LNCaP clone FGC (cell line): Measurements from ENCODE around the gene CMIP.

Experiments
- DNase-seq: peaks from one replicate; pipeline ENCODE4 v3.0.0-alpha.2; 2011; ENCODE audit warnings: low read depth
- H3K4me3 ChIP-seq: 2 replicates; pipeline ENCODE4 v1.5.1; 2011; ENCODE audit warnings: mild to moderate bottlenecking, low read depth, low read length, control low read depth
- TF ChIP-seq, protein P1 (sequence below): IDR thresholded peaks from 2 replicates; pipeline ENCODE4 v1.5.1; 2012; ENCODE audit warnings: mild to moderate bottlenecking; ENCODE audit not compliant: control insufficient read depth, insufficient read depth; ENCODE audit errors: extremely low read depth

The CMIP gene

DNA sequence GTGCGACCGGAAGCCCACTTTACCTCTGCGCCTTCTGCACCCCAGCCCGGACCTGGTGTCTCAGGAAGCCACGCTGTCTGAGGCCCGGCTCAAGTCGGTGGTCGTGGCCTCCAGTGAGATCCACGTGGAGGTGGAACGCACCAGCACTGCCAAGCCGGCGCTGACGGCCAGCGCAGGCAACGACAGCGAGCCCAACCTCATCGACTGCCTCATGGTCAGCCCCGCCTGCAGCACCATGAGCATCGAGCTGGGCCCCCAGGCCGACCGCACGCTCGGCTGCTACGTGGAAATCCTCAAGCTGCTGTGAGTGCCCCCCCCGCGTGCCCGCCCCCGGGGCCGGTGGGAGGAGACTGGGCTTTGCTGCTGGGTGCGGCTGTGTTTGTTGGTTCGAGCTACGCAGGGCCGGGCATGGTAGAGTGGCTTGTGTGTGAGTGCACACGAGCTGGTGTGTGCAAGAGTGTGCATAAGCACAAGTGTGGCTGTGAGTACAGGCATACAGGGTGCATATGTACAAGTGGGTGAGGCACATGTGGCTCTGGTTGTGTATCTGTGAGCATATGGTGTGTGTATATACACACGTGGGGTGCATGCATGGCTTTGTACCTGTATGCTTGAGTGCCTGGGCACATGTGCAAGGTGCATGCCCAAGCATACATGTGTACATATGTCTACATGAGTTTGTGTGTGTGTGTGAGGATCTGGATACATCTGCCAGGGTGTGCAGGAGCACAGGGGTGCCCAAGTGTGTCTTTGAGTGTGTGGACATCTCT is 233.9 kb downstream of the CMIP start:
- TF ChIP-seq, protein P1, sequence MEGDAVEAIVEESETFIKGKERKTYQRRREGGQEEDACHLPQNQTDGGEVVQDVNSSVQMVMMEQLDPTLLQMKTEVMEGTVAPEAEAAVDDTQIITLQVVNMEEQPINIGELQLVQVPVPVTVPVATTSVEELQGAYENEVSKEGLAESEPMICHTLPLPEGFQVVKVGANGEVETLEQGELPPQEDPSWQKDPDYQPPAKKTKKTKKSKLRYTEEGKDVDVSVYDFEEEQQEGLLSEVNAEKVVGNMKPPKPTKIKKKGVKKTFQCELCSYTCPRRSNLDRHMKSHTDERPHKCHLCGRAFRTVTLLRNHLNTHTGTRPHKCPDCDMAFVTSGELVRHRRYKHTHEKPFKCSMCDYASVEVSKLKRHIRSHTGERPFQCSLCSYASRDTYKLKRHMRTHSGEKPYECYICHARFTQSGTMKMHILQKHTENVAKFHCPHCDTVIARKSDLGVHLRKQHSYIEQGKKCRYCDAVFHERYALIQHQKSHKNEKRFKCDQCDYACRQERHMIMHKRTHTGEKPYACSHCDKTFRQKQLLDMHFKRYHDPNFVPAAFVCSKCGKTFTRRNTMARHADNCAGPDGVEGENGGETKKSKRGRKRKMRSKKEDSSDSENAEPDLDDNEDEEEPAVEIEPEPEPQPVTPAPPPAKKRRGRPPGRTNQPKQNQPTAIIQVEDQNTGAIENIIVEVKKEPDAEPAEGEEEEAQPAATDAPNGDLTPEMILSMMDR, result no peak
- no peak overlapping the region for H3K4me3 ChIP-seq
- no peak for DNase-seq

DNA sequence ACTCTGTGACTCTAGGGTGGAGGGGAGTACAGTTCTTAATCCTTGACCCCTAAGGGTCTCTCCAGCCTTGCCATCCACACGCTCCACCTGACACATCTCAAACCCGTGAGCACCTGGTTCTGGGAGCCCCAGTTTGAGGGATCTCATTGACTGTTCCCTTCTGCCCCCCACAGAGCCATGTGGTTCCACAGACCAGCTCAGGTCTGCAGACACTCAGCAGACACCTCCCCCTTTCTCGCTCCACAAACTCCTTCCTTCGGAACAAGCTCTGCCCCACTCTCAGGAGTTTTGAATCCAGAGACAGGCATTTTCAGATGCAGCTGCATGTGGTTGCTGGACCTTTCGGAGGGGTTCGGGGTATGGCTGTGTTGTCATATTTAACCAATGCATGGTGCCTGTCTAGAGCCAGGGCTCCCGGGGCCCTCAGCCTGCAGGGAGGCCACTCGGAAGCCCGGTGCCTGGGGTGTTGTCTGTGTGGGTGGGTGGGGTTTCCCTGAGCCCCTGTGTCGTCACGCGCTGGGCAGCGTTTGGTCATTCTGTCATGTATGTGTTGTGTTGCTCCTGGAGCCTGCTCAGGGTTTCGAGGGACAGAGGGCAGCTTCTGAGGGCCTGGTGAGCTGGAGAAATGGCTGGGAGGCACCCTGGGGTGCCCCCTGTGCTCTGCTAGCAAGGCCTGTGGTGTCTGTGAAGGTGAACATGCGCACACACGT is 235.3 kb downstream of the CMIP start:
- DNase-seq, result no peak
- H3K4me3 ChIP-seq, result no peak overlapping the region
- TF ChIP-seq, protein P1, result no peak

DNA sequence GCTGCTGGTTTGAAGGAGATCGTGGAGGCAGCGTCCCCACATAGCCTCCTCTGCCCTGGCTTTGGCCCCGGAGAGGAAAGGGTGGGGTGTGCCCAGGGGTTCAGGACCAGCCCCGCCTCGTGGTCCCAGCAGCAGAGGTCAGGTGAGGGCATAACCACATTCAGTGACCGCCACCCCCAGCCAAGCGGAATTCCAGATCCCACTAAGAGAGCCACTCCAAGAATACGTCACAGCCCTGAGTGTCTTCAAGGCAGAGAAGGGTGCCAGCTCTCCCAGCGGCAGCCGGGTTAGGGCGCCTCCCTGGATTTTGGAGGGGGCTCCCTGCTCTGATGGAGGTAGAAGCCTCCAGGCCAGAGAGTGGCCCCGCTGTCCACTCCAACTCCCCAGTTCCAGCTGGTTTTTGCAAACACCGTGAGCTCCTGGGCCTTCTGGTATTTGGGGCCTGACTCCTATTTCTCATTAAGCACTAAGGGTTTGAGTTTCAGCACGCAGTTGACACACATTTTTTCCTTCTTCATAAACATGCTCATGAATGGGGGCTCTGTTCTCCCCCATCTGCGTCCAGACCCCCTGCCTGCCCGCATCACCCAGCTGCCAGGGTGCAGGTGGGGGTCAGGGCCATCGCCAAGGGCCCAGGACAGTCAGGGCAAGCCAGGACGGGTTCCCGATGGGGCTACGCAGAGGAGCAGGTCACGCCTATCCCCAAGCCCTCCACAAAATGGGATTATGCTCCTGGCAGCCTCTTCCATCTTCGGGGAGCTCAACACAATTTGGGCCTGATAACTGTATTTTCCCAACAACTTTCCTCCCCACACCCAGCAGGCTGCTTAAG is 236.1 kb downstream of the CMIP start:
- H3K4me3 ChIP-seq, result no peak overlapping the region
- DNase-seq, result no peak
- TF ChIP-seq, protein P1, result no peak

DNA sequence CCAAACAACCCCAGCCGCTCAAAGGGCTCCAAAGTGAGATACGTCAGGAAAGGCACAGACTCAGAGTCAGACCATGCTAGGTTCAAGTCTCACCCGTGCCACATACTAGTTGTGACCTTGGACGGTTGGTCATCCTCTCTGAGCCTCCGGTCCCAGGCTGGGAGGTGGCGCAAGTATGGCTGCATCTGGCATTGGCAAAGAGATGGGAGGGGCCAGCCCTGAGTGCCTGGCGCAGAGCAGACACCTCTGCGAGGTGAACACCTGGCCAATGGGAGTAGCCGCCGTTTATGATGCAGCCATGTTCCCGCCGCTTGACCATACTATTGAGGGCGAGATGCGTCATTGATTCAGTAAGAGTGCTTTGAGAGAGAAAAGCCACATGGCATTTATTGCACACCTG is 236.7 kb downstream of the CMIP start:
- no peak for DNase-seq
- TF ChIP-seq, protein P1, result no peak
- H3K4me3 ChIP-seq, result no peak overlapping the region

DNA sequence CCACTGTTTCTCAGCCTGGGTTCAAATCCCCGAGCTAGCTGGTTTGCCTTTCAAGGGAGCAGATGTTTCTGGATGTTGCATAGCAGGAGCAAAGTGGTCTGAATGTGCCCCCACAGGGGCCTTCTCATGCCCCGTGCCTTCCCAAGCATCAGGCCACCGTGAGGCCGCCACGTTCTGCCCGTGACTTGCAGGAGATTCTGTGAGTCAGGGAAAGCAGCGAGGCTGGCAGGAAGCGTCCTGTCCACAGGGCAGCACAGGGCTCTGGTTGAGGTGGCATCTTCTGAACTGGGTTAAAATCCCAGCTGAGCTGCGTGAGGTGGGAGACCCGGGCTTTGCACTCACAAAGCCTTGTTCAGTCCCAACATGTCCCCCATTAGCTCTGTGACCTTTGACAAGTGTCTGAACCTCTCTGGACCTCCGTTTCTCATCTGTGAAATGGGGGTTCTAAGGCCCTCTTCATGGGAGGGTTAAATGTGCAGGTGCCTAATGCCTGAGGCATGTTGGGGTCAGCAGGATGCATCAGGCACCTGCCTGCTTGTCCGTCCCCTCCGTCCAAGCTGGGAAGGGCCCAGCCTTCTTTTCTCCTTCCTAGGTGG is 239.7 kb downstream of the CMIP start:
- no peak for DNase-seq
- TF ChIP-seq, protein P1, result no peak
- H3K4me3 ChIP-seq, result no peak overlapping the region

DNA sequence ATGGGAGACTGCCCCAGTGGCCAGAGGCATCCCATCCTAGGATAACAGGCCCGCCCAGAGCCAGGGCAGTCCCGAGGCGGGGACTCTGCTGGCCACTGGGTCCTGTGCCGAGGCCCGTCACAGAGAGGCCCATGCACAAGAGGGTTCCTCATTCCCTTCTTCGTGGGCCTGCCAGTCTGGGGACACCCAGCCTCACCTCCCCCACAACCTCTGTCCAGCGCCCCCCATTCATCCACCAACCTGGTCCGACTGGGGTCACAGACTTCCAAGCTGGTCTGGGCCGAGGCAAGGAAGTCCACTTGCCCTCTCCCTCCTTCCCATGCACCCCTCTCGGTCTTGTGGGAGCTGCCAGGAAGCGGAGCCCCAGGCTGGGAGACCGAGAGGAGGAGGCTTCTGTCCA is 240.3 kb downstream of the CMIP start:
- no peak overlapping the region for H3K4me3 ChIP-seq
- no peak for DNase-seq
- TF ChIP-seq, protein P1, result no peak
